Neural crest cell (in vitro differentiated cells): ENCODE measurements around the gene RHBDF2. TPM values are rescaled to one million over a fixed set of nuclear protein-coding genes. Genes with fewer than 3 reads are reported as not detected.

Source experiments
- DNase-seq: peaks from one replicate; pipeline ENCODE4 v3.0.0; 2021; ENCODE audit warnings: low read depth, mixed read lengths, low spot score
- H3K27ac Mint-ChIP-seq: one replicate; pipeline ENCODE4 v1.8.0; 2021; ENCODE audit warnings: mild to moderate bottlenecking, mixed read lengths; ENCODE audit not compliant: unreplicated experiment
- H3K27me3 Mint-ChIP-seq: 2 replicates; pipeline ENCODE4 v1.8.0; 2021; ENCODE audit warnings: low read depth, mild to moderate bottlenecking, mixed read lengths
- H3K36me3 Mint-ChIP-seq: 2 replicates; pipeline ENCODE4 v1.8.0; 2021; ENCODE audit warnings: low read depth, mild to moderate bottlenecking, mixed read lengths
- H3K4me1 Mint-ChIP-seq: 2 replicates; pipeline ENCODE4 v1.8.0; 2021; ENCODE audit warnings: mixed read lengths
- H3K4me3 Mint-ChIP-seq: one replicate; pipeline ENCODE4 v1.8.0; 2021; ENCODE audit warnings: mild to moderate bottlenecking, mixed read lengths
- H3K9me3 Mint-ChIP-seq: 2 replicates; pipeline ENCODE4 v1.8.0; 2021; ENCODE audit warnings: mixed read lengths
- CTCF ChIP-seq: fragments of 200-600 bp; sonication (generic); conservative IDR thresholded peaks from 2 replicates; pipeline ENCODE4 v1.5.0; 2021; ENCODE audit warnings: antibody characterized with exemption, mild to moderate bottlenecking
- total RNA-seq: library from RNA; stranded (reverse); gene quantifications from 2 replicates; pipeline ENCODE4 v1.2.1, GENCODE V29; 2021

RHBDF2 gene
- total RNA-seq, 1 donor from 2014 or later: 3.6 TPM

DNA sequence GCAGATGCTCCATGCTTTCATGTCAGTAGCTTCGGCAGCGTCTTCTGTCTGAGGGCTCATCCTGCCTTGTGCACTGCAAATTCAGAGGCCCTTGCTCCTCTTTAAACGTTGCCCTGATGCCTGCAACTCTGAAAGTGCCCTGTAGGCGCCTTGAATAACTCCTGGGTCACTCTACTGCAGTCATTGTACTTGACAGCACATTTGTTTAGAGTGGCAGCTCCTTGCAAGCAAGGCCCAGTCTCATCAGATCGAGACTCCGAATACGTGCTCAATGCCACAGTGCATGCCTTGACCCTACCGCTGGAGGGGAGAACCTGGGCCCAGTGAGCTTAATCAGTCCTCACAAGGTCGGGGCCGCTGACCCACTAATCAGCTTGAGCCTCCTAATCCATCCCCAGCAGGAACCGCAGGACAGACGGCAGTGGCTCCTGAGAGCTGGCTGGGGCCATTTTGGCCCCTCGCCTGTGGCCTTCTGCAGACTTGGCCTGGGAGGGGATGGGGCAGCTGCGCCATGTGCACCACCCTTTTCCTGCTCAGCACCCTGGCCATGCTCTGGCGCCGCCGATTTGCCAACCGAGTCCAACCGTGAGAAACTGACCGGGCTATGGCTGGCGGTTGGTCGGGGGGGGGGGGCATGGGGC, 38.5 kb upstream of the RHBDF2 start, which contains the start of gene PRCD:
Gene PRCD, plus strand, starts transcription at position 414 of the 641 bp plus-strand sequence. Its CDS starts 98 bp downstream, at position 512.
- Mint-ChIP-seq H3K4me1 (peaks cover 56% of the 10 kb centered on the region), H3K4me3 (peak within 1 kb of the TSS; percentile 88), H3K9me3 (no peaks in the 10 kb centered on the region), H3K27me3 (peaks cover 58% of the 10 kb centered on the region), H3K27ac (no peak within 1 kb of the TSS), H3K36me3 (no peaks in the 10 kb centered on the region)
- peak; percentile 30 for TF ChIP-seq CTCF
- no peak for DNase-seq

DNA sequence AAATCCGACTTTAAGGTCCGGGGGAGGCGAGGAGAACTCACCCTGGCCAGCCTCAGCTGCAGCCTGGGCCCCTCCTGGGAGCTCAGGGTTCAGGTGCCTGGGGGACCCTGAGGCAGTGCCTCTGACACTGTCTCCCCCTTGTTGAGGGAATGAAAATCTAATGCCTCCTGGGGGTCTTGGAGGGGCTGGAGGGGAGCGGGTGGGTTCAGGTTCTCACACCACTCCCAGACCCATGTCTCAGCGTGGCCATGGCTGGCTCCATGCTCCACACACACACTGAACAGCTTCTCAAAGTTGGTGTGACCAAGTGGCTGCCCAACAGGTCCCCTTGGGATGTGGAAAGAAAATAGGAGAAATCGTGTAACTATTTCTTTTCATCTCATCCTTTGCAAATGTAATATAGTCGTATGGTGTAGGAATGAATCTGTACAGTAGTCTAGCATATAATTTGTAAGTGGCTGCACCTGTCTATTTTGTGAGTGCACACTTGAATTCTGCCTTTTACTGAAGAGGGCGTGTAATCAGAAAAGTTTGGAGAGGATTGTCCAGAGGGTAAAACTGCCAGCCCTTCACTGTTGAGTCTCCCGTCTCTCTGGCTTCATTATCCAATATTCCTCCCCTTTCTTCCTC, 37.8 kb upstream of the RHBDF2 start:
- H3K27ac Mint-ChIP-seq: no peak overlapping the region
- H3K36me3 Mint-ChIP-seq: no peaks in the 10 kb centered on the region
- peaks cover 55% of the 10 kb centered on the region for H3K27me3 Mint-ChIP-seq
- H3K4me1 Mint-ChIP-seq: peaks cover 51% of the 10 kb centered on the region
- H3K4me3 Mint-ChIP-seq: peak overlapping the region; percentile 81
- H3K9me3 Mint-ChIP-seq: no peaks in the 10 kb centered on the region
- no peak for DNase-seq
- TF ChIP-seq CTCF: no peak

DNA sequence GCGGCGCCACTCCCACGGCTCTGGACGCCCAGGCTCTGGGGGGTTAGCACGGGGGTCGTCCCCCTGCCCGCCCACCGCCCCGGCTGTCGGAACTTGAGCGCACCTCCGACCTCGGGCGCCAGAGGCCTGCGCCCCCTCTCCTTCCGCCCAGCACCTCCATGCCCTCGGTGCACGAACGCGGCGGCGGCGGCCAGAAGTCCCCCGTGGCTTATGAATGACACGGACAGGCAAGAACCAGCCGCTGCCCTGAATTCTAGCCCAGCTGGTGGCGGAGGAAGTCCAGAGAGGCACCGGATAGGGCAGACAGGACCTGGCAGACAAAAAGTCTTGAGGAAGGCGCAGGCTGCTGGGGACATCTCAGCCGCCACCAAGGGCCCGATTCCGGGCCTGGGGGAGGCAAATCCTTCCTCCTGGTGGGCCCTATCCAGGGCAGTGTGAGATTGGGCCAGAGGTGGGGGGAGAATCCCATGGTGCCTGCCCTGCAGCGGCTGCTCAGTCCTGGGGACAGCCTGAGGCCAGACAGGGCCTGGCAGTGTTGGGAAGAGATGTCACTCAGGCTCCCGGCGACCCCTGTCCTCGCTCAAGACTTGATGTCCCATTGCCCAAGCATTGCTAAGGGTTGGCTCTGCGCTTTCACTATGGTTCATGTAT, 37.2 kb upstream of the RHBDF2 start:
- DNase-seq: no peak
- Mint-ChIP-seq H3K4me1 (peaks cover 44% of the 10 kb centered on the region), H3K36me3 (no peaks in the 10 kb centered on the region), H3K9me3 (no peaks in the 10 kb centered on the region), H3K4me3 (peak overlapping the region; percentile 81), H3K27me3 (peaks cover 51% of the 10 kb centered on the region), H3K27ac (no peak overlapping the region)
- no peak for TF ChIP-seq CTCF

DNA sequence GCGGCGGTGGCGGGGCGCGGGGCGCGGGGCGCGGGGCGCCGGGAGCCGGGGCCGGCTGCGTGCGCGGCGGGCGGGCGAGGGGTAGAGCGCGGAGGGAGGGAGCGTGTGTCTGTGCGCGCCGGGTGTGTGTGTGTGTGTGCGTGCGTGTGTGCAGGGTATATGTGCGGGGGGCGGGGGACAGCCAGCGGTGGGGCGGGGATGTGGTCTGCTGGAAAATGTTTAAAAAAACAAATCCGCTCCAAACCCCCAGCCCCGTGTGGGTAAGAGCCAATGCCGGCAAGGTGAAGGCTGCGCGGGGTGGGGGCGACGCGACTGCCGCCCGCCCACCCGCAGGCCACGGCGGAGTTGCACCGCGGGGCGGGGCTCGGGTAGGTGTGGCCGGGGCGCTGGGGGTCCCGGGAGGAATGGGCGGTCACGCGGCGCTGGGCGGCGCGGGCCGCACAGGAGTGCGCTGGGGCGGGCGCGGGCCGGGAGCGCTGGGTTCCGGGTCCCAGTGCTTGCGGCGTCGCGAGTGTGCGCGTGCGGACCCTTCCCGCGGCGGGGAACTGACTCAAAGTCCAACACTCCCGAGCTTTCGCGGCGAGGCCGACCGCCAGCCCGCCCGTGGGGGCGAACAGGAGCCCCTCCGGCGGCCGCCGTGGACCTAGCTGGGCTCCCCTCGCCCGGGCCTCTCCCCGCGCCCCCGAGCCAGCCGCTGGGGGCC, 36.5 kb upstream of the RHBDF2 start, which contains the start of gene CYGB:
Gene CYGB, minus strand, starts transcription at position 132 of the 703 bp plus-strand sequence. CDS start 167 bp downstream, outside the sequence.
- no peaks in the 10 kb centered on the region for H3K36me3 Mint-ChIP-seq
- H3K27ac Mint-ChIP-seq: no peak within 1 kb of the TSS
- H3K9me3 Mint-ChIP-seq: no peaks in the 10 kb centered on the region
- H3K4me1 Mint-ChIP-seq: peaks cover 51% of the 10 kb centered on the region
- peak within 1 kb of the TSS; percentile 81 for H3K4me3 Mint-ChIP-seq
- H3K27me3 Mint-ChIP-seq: peaks cover 50% of the 10 kb centered on the region
- no peak for TF ChIP-seq CTCF
- DNase-seq: no peak

DNA sequence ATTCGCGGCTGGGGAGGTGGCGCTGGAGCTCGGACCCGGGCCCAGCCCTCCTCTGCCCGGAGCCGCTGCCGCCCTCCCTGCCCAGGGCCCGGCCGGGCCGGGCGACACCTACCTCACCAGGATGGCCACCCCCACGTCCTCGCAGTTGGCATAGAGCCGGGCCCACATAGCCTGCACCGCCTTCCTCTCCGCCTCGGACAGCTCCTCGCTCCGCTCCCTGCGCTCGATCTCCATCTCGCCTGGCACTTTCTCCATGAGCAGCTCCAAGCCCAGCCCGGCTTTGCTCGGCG, 36.0 kb upstream of the RHBDF2 start:
- Mint-ChIP-seq H3K9me3 (no peaks in the 10 kb centered on the region), H3K27me3 (peaks cover 49% of the 10 kb centered on the region), H3K4me3 (no peak overlapping the region), H3K36me3 (no peaks in the 10 kb centered on the region), H3K4me1 (peaks cover 54% of the 10 kb centered on the region), H3K27ac (no peak overlapping the region)
- no peak for TF ChIP-seq CTCF
- DNase-seq: no peak
